NCI-H748 (cell line): Measurements from ENCODE around the gene SCGB3A1.

Experiments
- DNase-seq: peaks from one replicate; lab custom pipeline; 2025; ENCODE audit not compliant: unreplicated experiment; lab: John Stamatoyannopoulos, UW

Gene SCGB3A1

GRCh38 chr5:180625791-180626660, 34.7 kb upstream of the SCGB3A1 start:
- no peak for DNase-seq

GRCh38 chr5:180625125-180625790, 34.0 kb upstream of the SCGB3A1 start:
- no peak for DNase-seq

- DNase-seq, result no peak
Observed at GRCh38 chr5:180624587-180624986, 33.3 kb upstream of the SCGB3A1 start.

GRCh38 chr5:180623844-180624243, 32.5 kb upstream of the SCGB3A1 start:
- DNase-seq, result no peak

GRCh38 chr5:180623411-180623834, 32.1 kb upstream of the SCGB3A1 start:
- no peak for DNase-seq

- no peak for DNase-seq
Observed at GRCh38 chr5:180622910-180623309, 31.6 kb upstream of the SCGB3A1 start.

GRCh38 chr5:180621311-180621710, 30.0 kb upstream of the SCGB3A1 start:
- DNase-seq, result no peak

- DNase-seq, result no peak
Observed at GRCh38 chr5:180620014-180620413, 28.7 kb upstream of the SCGB3A1 start.

GRCh38 chr5:180619563-180619915, 28.2 kb upstream of the SCGB3A1 start:
- no peak for DNase-seq

GRCh38 chr5:180618829-180619562, 27.7 kb upstream of the SCGB3A1 start:
- DNase-seq, result no peak

GRCh38 chr5:180618487-180618828, 27.2 kb upstream of the SCGB3A1 start:
- no peak for DNase-seq

- no peak for DNase-seq
Observed at GRCh38 chr5:180613814-180614188, 22.5 kb upstream of the SCGB3A1 start.

- DNase-seq, result no peak
Observed at GRCh38 chr5:180613188-180613813, 22.0 kb upstream of the SCGB3A1 start.

- no peak for DNase-seq
Observed at GRCh38 chr5:180612683-180613082, 21.4 kb upstream of the SCGB3A1 start.

- DNase-seq, result no peak
Observed at GRCh38 chr5:180611140-180611850, 20.0 kb upstream of the SCGB3A1 start.

GRCh38 chr5:180609817-180610550, 18.7 kb upstream of the SCGB3A1 start:
- no peak for DNase-seq

GRCh38 chr5:180609386-180609785, 18.1 kb upstream of the SCGB3A1 start:
- DNase-seq, result no peak

GRCh38 chr5:180608572-180609310, 17.4 kb upstream of the SCGB3A1 start:
- no peak for DNase-seq

GRCh38 chr5:180607861-180608571, 16.7 kb upstream of the SCGB3A1 start:
- no peak for DNase-seq
